OCI-LY7 (cell line): ENCODE measurements around the gene TUBA1C. TPM values are rescaled to one million over a fixed set of nuclear protein-coding genes. Genes with fewer than 3 reads are reported as not detected.

Experiments used
- BruUV-seq: library from RNA; stranded (reverse); fragments of 400-500 nt; replicated peaks from 2 replicates; lab custom pipeline; 2021; lab: Mats Ljungman, UMichigan
- CTCF ChIA-PET: fragments of 300-600 bp; sonication (Branson Sonifier 250); formaldehyde crosslinking; loops from one replicate; lab custom pipeline; 2022; ENCODE audit warnings: antibody characterized with exemption; ENCODE audit not compliant: unreplicated experiment; lab: Charles Lee
- POLR2A ChIA-PET: fragments of 300-600 bp; sonication (Branson Sonifier 250); formaldehyde crosslinking; loops from one replicate; lab custom pipeline; 2022; ENCODE audit warnings: antibody characterized with exemption; lab: Charles Lee
- DNase-seq: peaks from one replicate; pipeline ENCODE4 v3.0.0-alpha.2; 2015; ENCODE audit warnings: low spot score
- H2AFZ ChIP-seq: fragments of 200-600 bp; sonication (generic), shearing (Covaris generic); 2 replicates; pipeline ENCODE4 v1.6.1; 2014; ENCODE audit warnings: mild to moderate bottlenecking, antibody characterized with exemption, low read length, moderate library complexity
- H3K27ac ChIP-seq: fragments of 200-600 bp; sonication (generic); 2 replicates; pipeline ENCODE4 v1.5.1; 2014; ENCODE audit warnings: mixed run types, low read depth, mild to moderate bottlenecking, moderate library complexity, low read length, inconsistent platforms; ENCODE audit not compliant: poor library complexity, severe bottlenecking
- H3K36me3 ChIP-seq: fragments of 200-600 bp; sonication (generic); 2 replicates; pipeline ENCODE4 v1.6.1; 2014; ENCODE audit warnings: mild to moderate bottlenecking, antibody characterized with exemption, low read length, moderate library complexity, mixed read lengths; ENCODE audit not compliant: insufficient read depth
- H3K4me1 ChIP-seq: fragments of 200-600 bp; sonication (generic); 2 replicates; pipeline ENCODE4 v1.5.1; 2014; ENCODE audit warnings: mild to moderate bottlenecking, low read length; ENCODE audit not compliant: insufficient read depth, poor library complexity, severe bottlenecking
- H3K4me2 ChIP-seq: fragments of 200-600 bp; sonication (generic); 2 replicates; pipeline ENCODE4 v1.6.1; 2014; ENCODE audit warnings: mild to moderate bottlenecking, low read length
- H3K4me3 ChIP-seq: fragments of 200-600 bp; sonication (generic); 2 replicates; pipeline ENCODE4 v1.5.1; 2014; ENCODE audit warnings: mild to moderate bottlenecking, low read depth, low read length; ENCODE audit not compliant: poor library complexity, severe bottlenecking
- H3K79me2 ChIP-seq: fragments of 200-600 bp; sonication (generic); 2 replicates; pipeline ENCODE4 v1.6.1; 2016; ENCODE audit warnings: low read depth, mild to moderate bottlenecking, low read length, moderate library complexity, mixed read lengths; ENCODE audit not compliant: insufficient read depth
- H3K9me2 ChIP-seq: fragments of 200-600 bp; sonication (generic); 2 replicates; pipeline ENCODE4 v1.6.1; 2016; ENCODE audit warnings: mild to moderate bottlenecking, low read length, mixed read lengths; ENCODE audit not compliant: insufficient read depth
- H3K9me3 ChIP-seq: fragments of 200-600 bp; sonication (generic); 2 replicates; pipeline ENCODE4 v1.6.1; 2014; ENCODE audit warnings: mild to moderate bottlenecking, mixed run types, low read length, mixed read lengths
- H4K20me1 ChIP-seq: fragments of 200-600 bp; sonication (generic); 2 replicates; pipeline ENCODE4 v1.6.1; 2014; ENCODE audit warnings: mild to moderate bottlenecking, antibody characterized with exemption, low read length, moderate library complexity, mixed read lengths; ENCODE audit not compliant: insufficient read depth
- EZH2phosphoT487 ChIP-seq: fragments of 200-600 bp; sonication (generic); IDR thresholded peaks from 2 replicates; pipeline ENCODE4 v1.6.1; 2018; ENCODE audit warnings: low read depth, borderline replicate concordance, mild to moderate bottlenecking, mixed run types, antibody characterized with exemption, low read length, moderate library complexity, mixed read lengths
- intact Hi-C: fragments of 100-400 bp; cut with micrococcal nuclease; formaldehyde crosslinking; loops from one replicate; pipeline ENCODE4 v1.10.0; 2022; ENCODE audit not compliant: unreplicated experiment
- total RNA-seq, 2 experiments: library from RNA; depleted of rRNA in 1 of 2; stranded (reverse); fragments of >200 nt in 1 of 2; shearing (Covaris generic) in 1 of 2; gene quantifications; 2 replicates each; pipeline ENCODE4 v1.2.3, GENCODE V29; 2014 to 2022
- TF ChIP-seq, protein P1 (sequence below): fragments of 200-600 bp; sonication (generic); conservative IDR thresholded peaks from 2 replicates; pipeline ENCODE4 v1.5.1; 2014; ENCODE audit warnings: mild to moderate bottlenecking, antibody characterized with exemption, low read length, moderate library complexity, mixed read lengths

The TUBA1C gene
- total RNA-seq, 2 experiments from 2014 or later: 276 to 291 TPM

DNA sequence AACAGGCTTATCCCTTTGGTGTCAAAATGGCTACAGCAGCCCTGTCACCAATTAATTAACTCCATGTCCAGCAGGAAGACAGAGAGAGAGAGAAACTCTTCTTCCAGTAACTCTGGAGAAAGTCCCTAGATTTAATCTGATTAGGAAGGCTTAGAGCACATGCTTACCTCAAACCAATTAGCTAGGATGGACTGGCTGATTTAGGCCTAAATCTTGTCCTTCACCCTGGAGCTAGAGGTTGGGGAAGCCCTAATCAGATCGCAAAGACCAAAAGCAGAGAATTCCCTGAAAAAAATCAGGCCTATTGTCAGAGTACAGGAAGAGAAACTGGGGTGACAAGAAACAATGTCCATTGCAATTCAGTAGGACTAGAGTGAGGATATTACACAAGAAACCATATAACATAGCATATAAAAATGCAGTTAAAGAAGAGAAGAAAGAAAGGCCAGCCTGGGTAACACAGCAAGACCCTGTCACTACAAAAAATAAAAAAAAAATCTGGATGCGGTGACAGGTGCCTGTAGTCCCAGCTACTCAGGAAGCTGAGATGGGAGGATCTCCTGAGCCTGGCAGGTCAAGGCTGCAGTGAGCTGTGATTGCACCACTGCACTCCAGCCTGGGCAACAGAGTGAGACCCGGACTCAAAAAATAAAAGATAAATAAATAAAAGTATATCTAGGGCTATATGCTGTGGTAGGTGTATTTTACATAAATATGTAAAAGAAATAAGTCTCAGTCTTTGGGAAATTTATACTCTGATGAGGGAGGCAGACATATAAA, 41.1 kb upstream of the TUBA1C start:
- no peaks in the 10 kb centered on the region for H3K9me2 ChIP-seq
- DNase-seq: no peak
- no peaks in the 10 kb centered on the region for H3K36me3 ChIP-seq
- H3K27ac ChIP-seq: no peak overlapping the region
- intact Hi-C loops: no loop called here
- no peaks in the 10 kb centered on the region for H3K4me1 ChIP-seq
- H3K4me2 ChIP-seq: no peak overlapping the region
- no TSS peak for BruUV-seq
- no peak overlapping the region for H2AFZ ChIP-seq
- CTCF ChIA-PET: no interaction called here
- POLR2A ChIA-PET: interaction anchor here (0.6 to 2.0 kb wide), 5 partner anchors 26 to 303 kb away, joined by 3 to 5 read pairs (median 4); partner anchors contain the start of genes TUBA1A and TUBA1B
- H3K79me2 ChIP-seq: no peaks in the 10 kb centered on the region
- no peaks in the 10 kb centered on the region for H3K9me3 ChIP-seq
- TF ChIP-seq, protein P1, sequence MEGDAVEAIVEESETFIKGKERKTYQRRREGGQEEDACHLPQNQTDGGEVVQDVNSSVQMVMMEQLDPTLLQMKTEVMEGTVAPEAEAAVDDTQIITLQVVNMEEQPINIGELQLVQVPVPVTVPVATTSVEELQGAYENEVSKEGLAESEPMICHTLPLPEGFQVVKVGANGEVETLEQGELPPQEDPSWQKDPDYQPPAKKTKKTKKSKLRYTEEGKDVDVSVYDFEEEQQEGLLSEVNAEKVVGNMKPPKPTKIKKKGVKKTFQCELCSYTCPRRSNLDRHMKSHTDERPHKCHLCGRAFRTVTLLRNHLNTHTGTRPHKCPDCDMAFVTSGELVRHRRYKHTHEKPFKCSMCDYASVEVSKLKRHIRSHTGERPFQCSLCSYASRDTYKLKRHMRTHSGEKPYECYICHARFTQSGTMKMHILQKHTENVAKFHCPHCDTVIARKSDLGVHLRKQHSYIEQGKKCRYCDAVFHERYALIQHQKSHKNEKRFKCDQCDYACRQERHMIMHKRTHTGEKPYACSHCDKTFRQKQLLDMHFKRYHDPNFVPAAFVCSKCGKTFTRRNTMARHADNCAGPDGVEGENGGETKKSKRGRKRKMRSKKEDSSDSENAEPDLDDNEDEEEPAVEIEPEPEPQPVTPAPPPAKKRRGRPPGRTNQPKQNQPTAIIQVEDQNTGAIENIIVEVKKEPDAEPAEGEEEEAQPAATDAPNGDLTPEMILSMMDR: no peak
- no peak for TF ChIP-seq EZH2phosphoT487
- no peak overlapping the region for H3K4me3 ChIP-seq
- H4K20me1 ChIP-seq: no peaks in the 10 kb centered on the region

DNA sequence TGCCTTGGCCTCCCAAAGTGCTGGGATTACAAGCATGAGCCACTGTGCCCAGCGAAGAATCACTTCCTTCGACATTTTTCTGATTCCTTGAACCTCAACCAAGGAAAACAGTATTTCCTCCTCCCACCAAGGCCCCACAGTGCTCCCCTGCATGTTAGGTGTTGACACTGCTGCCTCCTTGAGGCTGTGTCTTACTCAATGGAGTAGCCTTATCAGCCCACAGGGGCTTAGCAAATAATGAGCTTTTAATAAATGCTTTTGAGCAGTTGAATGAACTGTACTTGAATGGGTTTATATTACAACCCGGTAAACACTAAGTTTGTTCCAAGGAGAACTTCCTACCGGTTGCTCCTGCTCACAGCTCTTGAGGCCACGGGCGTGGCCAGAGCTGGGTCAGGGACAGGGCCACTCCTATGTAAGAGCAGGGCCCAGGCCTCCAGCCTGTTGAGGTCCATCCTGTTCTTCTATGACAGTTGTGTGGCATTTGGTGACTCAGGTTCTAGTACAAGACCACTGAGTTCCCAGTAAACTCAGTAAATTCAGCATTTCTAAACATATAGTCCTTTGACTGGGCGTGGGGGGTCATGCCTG, 39.2 kb upstream of the TUBA1C start:
- H4K20me1 ChIP-seq: no peaks in the 10 kb centered on the region
- H3K4me2 ChIP-seq: no peak overlapping the region
- intact Hi-C loops: no loop called here
- TF ChIP-seq EZH2phosphoT487: no peak
- TF ChIP-seq, protein P1: no peak
- no peaks in the 10 kb centered on the region for H3K4me1 ChIP-seq
- POLR2A ChIA-PET: interaction anchor here (0.5 to 0.9 kb wide), 3 partner anchors 18 to 259 kb away, joined by 3 read pairs; no protein-coding TSS in a partner anchor
- CTCF ChIA-PET: interaction anchor here (0.5 kb wide), 1 partner anchor 1106 kb away, joined by 3 read pairs; the partner anchor contains the start of gene PFKM
- no peaks in the 10 kb centered on the region for H3K9me2 ChIP-seq
- no peaks in the 10 kb centered on the region for H3K9me3 ChIP-seq
- no peak overlapping the region for H3K27ac ChIP-seq
- H3K4me3 ChIP-seq: no peak overlapping the region
- no peaks in the 10 kb centered on the region for H3K36me3 ChIP-seq
- BruUV-seq: no TSS peak
- no peak overlapping the region for H2AFZ ChIP-seq
- no peaks in the 10 kb centered on the region for H3K79me2 ChIP-seq
- no peak for DNase-seq
